GM13976 (cell line): ENCODE data around the gene XRCC5.

Experiments used
- DNase-seq: peaks from one replicate; pipeline ENCODE4 v3.0.0; 2012; ENCODE audit warnings: low spot score
- in situ Hi-C: fragments of 300-500 bp; cut with MboI; formaldehyde crosslinking; loops from one replicate; pipeline ENCODE4 v1.12.0; 2022; ENCODE audit warnings: low sequenced_read_pairs, mixed read lengths, inconsistent platforms; ENCODE audit not compliant: unreplicated experiment
- TF ChIP-seq, protein P1 (sequence below): IDR thresholded peaks from 2 replicates; pipeline ENCODE4 v1.5.1; 2012; ENCODE audit warnings: borderline replicate concordance, mild to moderate bottlenecking; ENCODE audit not compliant: insufficient read depth; ENCODE audit errors: extremely low read depth, missing control alignments, control extremely low read depth

XRCC5 gene

DNA sequence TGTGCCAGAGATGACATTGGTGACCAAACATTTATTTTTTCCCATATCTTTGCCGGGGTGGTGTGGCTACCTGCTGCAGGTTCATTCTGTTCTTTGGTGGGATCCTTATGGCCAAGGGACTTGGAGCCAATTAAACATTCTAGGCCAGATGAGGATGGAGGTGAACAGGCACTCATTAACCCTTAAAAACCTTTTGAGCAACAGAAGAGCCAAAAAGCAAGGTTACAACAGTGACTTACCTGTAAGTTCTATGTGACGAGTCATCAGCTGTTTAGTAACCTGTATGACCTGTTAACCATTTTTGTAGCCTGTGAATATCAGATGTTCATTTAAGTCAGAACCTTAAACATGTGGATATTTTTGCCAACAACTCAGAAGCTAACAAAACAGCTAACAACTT, 105.6 kb downstream of the XRCC5 start:
- TF ChIP-seq, protein P1, sequence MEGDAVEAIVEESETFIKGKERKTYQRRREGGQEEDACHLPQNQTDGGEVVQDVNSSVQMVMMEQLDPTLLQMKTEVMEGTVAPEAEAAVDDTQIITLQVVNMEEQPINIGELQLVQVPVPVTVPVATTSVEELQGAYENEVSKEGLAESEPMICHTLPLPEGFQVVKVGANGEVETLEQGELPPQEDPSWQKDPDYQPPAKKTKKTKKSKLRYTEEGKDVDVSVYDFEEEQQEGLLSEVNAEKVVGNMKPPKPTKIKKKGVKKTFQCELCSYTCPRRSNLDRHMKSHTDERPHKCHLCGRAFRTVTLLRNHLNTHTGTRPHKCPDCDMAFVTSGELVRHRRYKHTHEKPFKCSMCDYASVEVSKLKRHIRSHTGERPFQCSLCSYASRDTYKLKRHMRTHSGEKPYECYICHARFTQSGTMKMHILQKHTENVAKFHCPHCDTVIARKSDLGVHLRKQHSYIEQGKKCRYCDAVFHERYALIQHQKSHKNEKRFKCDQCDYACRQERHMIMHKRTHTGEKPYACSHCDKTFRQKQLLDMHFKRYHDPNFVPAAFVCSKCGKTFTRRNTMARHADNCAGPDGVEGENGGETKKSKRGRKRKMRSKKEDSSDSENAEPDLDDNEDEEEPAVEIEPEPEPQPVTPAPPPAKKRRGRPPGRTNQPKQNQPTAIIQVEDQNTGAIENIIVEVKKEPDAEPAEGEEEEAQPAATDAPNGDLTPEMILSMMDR: no peak
- in situ Hi-C loops: loop anchor here (25.0 kb wide), 1 partner anchor 448 kb away; no protein-coding TSS in a partner anchor
- no peak for DNase-seq

DNA sequence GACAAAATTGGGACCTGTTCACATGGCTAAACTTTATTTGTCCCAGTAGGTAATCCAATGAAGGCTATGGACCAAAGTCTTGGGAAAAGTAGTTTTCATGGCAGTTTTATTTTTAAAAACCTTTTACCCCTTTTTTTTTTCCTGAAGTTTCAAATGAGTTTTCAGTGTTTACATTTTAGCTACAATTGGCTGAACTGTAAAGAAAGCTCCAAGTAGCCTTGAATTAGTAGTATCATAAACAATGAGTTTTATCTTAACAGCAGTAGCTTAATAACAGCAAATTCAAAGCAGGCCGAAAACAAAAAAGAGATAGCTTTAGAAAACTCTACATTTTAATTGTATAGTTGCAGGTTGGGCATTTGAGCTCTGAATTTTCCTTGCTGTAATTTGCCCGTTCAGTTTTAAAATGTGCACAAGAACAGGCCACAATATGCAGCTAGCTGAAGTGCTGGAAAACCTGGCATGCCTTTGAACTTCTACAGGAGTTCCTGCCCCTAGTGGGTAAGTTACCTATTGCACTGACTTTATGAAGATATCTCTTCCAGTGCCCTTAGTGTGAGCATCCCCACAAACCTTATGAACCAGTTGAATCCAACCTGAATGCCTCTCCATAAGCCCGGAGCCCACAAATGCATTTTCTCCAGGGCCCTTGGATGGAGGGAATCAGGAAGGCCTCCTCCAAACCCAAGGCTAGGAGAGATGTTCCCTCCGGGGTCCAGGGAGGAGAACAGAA, 106.7 kb downstream of the XRCC5 start:
- in situ Hi-C loops: loop anchor here (25.0 kb wide), 1 partner anchor 446 kb away; no protein-coding TSS in a partner anchor
- TF ChIP-seq, protein P1: no peak
- DNase-seq: no peak

DNA sequence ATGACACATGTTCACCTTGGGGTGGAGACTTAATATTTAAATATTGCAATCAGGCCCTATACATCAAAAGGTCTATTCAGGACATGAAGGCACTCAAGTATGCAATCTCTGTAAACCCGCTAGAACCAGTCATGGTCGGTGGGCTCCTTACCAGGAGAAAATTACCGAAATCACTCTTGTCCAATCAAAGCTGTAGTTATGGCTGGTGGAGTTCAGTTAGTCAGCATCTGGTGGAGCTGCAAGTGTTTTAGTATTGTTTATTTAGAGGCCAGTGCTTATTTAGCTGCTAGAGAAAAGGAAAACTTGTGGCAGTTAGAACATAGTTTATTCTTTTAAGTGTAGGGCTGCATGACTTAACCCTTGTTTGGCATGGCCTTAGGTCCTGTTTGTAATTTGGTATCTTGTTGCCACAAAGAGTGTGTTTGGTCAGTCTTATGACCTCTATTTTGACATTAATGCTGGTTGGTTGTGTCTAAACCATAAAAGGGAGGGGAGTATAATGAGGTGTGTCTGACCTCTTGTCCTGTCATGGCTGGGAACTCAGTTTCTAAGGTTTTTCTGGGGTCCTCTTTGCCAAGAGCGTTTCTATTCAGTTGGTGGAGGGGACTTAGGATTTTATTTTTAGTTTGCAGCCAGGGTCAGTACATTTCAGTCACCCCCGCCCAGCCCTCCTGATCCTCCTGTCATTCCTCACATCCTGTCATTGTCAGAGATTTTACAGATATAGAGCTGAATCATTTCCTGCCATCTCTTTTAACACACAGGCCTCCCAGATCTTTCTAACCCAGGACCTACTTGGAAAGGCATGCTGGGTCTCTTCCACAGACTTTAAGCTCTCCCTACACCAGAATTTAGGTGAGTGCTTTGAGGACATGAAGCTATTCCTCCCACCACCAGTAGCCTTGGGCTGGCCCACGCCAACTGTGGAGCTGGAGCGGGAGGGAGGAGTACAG, 108.1 kb downstream of the XRCC5 start:
- in situ Hi-C loops: loop anchor here (25.0 kb wide), 1 partner anchor 445 kb away; no protein-coding TSS in a partner anchor
- no peak for DNase-seq
- TF ChIP-seq, protein P1: no peak

DNA sequence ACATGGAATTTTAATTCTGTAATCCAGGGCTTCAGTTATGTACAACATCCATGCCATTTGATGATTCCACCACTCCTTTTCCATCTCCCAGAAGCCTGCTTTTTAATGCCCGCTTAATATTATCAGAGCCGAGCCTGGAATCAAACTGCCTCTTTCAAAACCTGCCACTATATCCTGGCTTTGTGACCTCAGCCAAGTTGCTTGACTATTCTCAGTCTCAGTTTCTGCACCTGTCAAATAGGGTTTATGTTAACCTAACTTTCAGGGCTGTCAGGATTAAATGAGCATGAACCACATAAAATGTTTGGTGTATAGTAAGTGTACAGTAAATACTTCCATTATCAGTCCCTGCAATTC, 108.7 kb downstream of the XRCC5 start:
- no peak for DNase-seq
- in situ Hi-C loops: loop anchor here (25.0 kb wide), 1 partner anchor 444 kb away; no protein-coding TSS in a partner anchor
- TF ChIP-seq, protein P1: no peak

DNA sequence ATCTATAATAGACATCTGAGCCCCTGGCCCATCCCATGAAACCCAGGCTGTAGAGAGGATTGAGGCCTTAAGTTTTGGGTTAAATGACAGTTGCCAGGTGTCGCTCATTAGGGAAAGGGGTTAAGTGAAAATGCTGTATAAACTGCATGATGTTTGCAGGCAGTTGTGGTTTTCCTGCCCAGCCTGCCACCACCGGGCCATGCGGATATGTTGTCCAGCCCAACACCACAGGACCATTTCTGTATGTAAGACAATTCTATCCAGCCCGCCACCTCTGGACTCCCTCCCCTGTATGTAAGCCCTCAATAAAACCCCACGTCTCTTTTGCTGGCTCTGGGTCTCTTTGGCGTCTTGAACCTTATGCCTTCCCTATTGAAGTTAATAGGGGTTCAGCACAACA, 110.7 kb downstream of the XRCC5 start:
- TF ChIP-seq, protein P1: no peak
- in situ Hi-C loops: loop anchor here (25.0 kb wide), 1 partner anchor 442 kb away; no protein-coding TSS in a partner anchor

DNA sequence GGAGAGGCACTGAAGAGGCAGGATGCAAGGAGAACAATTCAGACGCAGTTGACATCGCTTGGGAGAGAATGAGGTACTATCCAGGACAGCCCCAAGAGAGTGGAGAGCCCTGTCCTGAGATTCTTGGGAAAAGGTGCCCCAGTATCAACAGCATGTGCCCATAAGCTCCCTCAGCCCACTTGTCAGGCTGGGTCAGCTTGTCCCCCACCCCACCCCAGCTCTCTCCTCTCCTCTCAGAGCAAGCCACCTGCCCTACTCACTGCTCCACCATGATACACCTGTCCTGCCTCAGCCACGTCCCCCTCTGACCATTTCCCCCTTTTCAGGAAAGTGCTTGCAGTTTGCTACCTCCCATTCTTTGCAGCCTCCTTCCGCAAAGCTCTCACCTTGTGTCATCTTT, 111.8 kb downstream of the XRCC5 start:
- TF ChIP-seq, protein P1: no peak
- in situ Hi-C loops: loop anchor here (25.0 kb wide), 1 partner anchor 441 kb away; no protein-coding TSS in a partner anchor
- DNase-seq: no peak

More for the DNA sequence above, 110.7 kb downstream of the XRCC5 start:
- DNase-seq: no peak
